HG03108 (cell line): Measurements from ENCODE around the gene SUCO.
A peak's percentile ranks its signal among the peaks of the same experiment; 100 is the strongest.
"Not testable (repeated sequence)": the region's sequence is repeated elsewhere in the genome, so short reads cannot be mapped to it uniquely, and the experiment has no call there.

Experiments used
- ATAC-seq: cut with Tn5 transposase; IDR thresholded peaks from one replicate; pipeline ENCODE4 v1.9.1; 2021; ENCODE audit warnings: moderate library complexity; ENCODE audit not compliant: unreplicated experiment

The SUCO gene

DNA sequence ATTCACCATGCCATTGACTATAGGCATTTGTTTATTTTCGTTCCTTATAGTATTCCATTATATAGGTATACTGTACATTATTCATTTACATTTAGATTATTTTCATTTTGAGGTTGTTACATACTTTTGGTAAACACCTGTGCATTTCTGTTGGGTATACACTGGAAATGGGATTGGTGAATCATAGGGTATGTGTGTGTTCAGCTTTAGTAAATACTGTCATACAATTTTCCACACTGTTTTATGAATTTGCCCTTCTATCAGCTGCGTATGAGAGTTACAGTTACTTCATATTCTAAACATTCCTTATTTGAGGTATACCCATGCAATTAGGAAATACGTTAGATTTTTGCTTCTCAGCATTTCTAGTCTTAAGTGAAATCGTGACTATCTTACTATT, 70.9 kb downstream of the SUCO start:
- ATAC-seq, result no peak

DNA sequence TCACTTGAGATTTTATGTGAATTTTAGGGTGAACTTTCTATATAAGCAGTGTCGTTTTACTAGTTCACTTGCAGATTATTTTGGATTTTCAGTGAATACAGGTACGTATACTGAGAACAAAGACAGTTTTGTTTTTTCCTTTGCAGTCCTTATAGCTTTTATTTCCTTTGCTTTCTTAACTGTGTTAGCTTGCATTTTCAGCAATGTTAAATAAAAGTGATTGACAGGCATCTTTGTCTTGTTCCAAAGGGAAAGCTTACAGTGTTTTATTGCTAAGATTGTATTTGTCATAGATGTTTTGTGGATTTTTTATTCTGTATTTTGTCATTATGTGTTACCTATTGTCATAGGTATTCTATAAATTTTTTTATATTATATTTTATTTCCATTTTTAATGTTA, 72.7 kb downstream of the SUCO start:
- no peak for ATAC-seq

- no peak for ATAC-seq
These were observed 74.2 kb downstream of the SUCO start for GRCh38 chr1:172607145-172607544.

GRCh38 chr1:172608098-172608601, 75.2 kb downstream of the SUCO start:
- no peak for ATAC-seq

- ATAC-seq, result no peak
These were observed 76.6 kb downstream of the SUCO start for GRCh38 chr1:172609528-172609927.

DNA sequence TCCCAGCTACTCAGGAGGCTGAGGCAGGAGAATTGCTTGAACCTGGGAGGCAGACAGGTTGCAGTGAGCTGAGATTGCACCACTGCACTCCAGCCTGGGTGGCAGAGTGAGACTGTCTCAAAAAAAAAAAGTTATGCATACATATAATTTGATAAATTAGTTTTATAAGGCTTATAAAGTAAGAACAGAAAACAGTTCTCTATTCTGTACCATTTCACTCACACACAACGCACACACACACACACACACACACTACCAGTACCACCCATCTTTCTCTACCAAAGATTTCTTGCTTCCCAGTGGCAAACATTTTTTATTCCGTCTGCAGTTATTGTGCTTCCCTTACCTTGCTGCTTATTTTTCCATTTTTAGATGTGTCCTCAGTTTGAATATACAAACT, 79.5 kb downstream of the SUCO start:
- ATAC-seq, result no peak

DNA sequence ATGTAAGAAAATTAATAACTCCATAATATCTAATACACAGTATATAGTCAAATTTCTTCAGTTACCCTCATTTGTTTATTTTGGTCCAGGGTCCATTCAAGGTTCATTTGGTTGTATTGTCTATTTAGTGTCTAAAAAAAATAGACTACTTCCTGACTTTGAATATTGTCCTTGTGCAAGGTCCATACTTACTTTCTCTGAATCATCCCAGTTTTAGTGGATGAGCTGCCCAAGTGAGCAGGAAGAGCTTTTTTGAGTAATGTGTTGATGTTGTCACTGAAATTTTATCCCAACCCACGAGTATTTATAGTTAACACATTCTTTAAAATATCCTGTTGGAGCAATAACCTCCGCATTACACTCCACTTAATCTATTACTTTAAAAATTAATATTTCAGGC, 80.3 kb downstream of the SUCO start:
- no peak for ATAC-seq

DNA sequence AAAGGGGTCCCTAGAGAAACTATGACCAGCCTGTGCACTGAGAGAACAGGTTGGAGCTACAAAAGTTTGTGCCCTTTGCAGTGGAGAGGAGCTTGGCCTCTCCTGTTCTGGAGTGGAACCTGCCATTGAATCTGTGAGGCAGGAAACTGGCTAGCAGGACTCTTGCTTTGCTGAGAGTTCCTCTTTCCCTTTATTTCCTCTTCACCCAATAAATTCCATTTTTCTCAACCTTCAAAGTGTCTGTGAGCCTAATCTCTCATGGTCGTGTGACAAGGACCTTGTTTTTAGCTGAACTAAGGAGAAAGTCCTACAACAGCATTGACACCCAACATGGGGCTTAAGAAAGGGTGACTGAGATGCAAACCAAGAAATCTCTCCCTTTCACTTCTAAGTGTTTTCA, 83.2 kb downstream of the SUCO start:
- ATAC-seq, result no peak

DNA sequence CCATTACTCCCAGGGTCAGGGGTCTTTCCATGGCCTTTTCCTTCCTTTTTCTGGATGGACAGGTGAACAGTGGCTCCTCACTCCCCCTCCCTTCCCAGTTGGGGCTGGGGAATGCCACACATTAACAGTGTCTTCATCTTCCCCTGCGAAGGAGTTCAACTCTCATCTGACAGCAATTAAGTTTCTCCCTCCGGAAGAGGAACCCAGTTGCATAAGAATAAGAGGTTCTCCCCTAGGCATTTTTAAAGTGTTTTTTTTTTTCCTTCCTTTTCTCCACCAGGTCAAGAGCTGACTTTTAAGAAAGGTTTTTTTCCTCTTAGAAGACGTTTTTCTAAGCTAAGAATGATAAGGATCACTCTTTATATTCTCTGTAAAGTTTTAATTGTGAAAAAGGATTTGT, 83.7 kb downstream of the SUCO start:
- no peak for ATAC-seq

GRCh38 chr1:172620603-172621002, 87.7 kb downstream of the SUCO start:
- ATAC-seq, result not testable (repeated sequence)

DNA sequence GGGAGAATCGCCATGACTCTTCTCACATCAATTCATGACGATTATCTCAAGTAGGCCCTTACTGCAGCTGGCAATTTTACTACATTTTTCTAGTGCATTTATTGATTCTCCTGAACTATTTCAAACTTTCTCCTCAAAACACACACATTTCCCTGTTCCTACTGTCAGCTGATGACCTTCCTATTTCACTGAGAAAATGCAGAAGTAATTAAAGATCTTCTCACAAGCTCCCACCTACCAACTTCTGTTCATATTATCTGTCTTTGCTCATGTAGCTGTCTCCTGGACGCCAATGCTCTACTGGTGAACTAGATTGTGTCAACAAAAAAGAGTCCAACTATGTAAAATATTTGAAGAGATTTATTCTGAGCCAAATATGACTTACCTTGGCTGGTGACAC, 89.6 kb downstream of the SUCO start:
- ATAC-seq, result no peak

GRCh38 chr1:172623748-172624147, 90.8 kb downstream of the SUCO start:
- no peak for ATAC-seq

DNA sequence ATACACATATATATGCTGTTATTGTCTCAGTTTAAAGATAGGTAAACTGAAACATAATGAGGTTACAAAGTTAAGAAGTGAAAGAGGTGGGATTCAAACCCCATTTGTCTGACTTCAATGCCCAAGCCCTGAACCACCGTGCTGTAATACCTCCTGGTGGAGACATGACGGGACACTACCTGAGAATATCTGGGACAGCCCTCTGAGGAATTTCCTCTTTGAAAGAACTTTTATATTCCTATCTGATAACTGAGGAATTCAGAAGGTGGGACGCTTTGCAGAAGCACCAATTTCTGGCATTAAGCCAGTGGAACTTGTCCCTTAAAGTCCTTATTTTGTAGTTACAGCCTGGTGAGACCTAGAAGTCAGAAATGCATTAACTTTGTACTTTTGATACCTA, 93.9 kb downstream of the SUCO start:
- ATAC-seq, result no peak

GRCh38 chr1:172627702-172628101, 94.8 kb downstream of the SUCO start:
- no peak for ATAC-seq

- ATAC-seq, result no peak
These were observed 95.5 kb downstream of the SUCO start for GRCh38 chr1:172628401-172628800.

- ATAC-seq, result no peak
These were observed 96.2 kb downstream of the SUCO start for GRCh38 chr1:172629170-172629569.

DNA sequence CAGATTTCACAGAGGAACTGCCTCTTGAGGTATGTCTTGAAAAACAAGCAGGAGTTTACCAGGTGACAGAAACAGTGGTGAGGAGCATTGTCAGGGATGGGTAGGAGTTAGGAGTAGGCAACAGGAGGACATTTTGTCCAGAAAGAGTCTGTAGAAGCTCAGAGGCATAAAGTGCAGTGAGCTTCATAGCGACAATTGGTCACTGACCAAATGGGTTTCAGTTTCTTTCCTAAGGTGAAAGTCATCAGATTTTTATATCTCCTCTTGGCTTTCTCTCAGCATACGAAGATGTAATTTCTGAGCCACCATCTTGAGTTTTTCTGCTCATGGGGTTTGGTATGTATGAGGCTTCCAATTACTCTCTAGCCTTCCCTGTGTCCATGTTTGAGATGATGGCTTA, 96.7 kb downstream of the SUCO start:
- no peak for ATAC-seq

DNA sequence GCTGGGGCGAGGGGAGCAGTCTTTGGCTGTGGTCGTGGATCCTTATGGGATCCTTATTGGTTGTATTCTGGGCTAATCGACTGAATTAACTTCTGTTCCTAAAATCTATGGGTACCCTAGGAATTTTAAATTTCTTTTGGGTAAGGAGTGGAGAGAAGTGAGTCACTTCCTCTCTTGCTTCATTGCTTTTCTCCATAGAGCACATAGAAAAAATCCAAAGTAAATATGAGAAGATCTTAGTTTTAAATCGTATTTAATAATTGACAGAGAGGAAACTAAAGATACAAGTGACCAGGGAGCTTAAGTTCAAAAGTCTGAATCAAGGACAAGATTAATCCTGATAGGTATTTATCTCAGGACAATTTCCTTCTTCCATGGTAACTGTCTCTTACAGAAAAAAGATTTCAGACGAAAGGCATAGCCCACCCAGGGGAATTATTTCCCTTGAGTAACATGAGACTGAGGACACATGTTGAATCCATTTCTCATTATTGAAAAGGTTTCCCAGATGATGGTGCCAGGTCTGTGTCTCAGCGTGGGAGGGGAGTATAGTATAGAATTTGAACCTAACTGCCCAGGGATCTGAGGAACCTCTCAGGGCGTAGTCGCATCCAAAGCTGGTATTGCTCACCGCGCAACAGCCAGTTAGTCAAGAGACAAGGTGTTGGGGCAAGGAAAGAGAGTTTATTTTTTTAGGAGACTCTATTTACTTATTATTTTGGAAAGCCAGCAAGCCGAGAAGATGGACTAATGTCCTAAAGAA, 97.3 kb downstream of the SUCO start:
- ATAC-seq, result no peak

- no peak for ATAC-seq
These were observed 97.9 kb downstream of the SUCO start for GRCh38 chr1:172630868-172631267.

DNA sequence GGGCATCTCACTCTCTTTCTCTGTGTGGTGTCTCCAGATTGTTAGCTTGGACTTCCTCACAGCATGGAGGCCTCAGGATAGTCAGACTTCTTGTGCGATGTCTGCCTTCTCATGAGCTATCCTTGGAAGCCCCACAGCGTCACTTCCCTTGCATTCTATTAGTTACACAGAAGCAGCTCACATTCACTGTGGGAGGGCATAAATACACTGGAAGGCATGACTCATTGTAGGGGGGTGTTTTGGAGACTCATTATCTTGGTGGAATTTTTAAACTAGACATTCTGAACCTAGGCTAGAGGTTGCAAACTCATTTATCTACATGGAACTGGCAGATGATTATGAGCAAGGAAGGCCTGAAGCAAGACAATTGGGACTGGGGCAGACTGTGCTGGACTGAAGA, 104.6 kb downstream of the SUCO start:
- ATAC-seq, result no peak

DNA sequence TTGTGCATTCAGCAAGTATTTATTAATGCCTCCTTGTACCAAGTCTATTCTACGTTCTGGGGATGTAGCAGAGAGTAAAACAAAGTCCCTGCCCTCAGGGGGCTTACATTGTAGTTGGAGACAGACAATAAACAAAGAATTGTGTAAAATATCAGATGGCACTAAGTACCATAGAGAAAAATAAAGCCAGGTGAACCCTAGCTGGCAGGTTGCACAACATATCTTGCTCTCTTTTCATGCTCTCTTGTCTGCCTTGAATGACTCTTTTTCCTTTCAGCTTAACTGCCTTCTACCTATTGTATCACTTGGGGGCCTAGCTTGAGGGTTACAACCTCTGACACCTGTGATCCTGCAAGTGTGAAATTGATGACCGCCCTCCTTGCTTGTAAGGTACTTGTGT, 105.3 kb downstream of the SUCO start:
- ATAC-seq, result no peak

- peak; percentile 59 for ATAC-seq
These were observed 106.2 kb downstream of the SUCO start for GRCh38 chr1:172638885-172639831.
